Muscle of leg (tissue), 16 donors: Measurements from ENCODE around the gene PAGE1. TPM values are rescaled to one million over a fixed set of nuclear protein-coding genes. Genes with fewer than 3 reads are reported as not detected.
"Not testable (repeated sequence)": the region's sequence is repeated elsewhere in the genome, so short reads cannot be mapped to it uniquely, and the experiment has no call there.

ENCODE experiments used
- DNase-seq: peaks from one replicate; pipeline ENCODE4 v3.0.0; 2013
- H3K27ac ChIP-seq: one replicate; pipeline ENCODE4 v1.5.1; 2013; ENCODE audit warnings: mild to moderate bottlenecking, low read length, control low read depth
- H3K27me3 ChIP-seq: one replicate; pipeline ENCODE4 v1.6.1; 2013; ENCODE audit warnings: low read length; ENCODE audit not compliant: control insufficient read depth, insufficient read depth
- H3K36me3 ChIP-seq: one replicate; pipeline ENCODE4 v1.6.1; 2013; ENCODE audit warnings: low read length; ENCODE audit not compliant: control insufficient read depth, insufficient read depth
- H3K4me1 ChIP-seq: one replicate; pipeline ENCODE4 v1.6.1; 2013; ENCODE audit warnings: low read length; ENCODE audit not compliant: control insufficient read depth, insufficient read depth
- H3K4me3 ChIP-seq: one replicate; pipeline ENCODE4 v1.5.1; 2013; ENCODE audit warnings: low read length, control low read depth
- H3K9me3 ChIP-seq: replicated peaks from 2 replicates; pipeline ENCODE4 v1.6.1; 2013; ENCODE audit warnings: low read depth, low read length; ENCODE audit not compliant: control insufficient read depth
- WGBS: methylation state at CpG from one replicate; pipeline ENCODE4 v1.1.5; 2013; ENCODE audit warnings: missing lambda C conversion rate; ENCODE audit not compliant: insufficient coverage; 5-methylcytosine and 5-hydroxymethylcytosine counted together
- long read RNA-seq, 11 donors: transcript quantifications; one replicate each; lab custom pipeline, GENCODE V29; 2026
- polyA plus RNA-seq, 8 donors: library from polyadenylated mRNA; unstranded; fragments of 120-200 nt; gene quantifications; one replicate each; pipeline versions ENCODE4 v1.2.1 to v1.2.3, GENCODE V29; 2013; ENCODE audit warnings: inconsistent platforms in 1 of 8, low replicate concordance in 1 of 8; ENCODE audit not compliant: insufficient read length in 8 of 8, insufficient read depth in 1 of 8
- total RNA-seq: library from RNA; stranded (reverse); fragments of 120-200 nt; gene quantifications from one replicate; pipeline ENCODE4 v1.2.4, GENCODE V29; 2013

PAGE1 gene
- not detected for total RNA-seq
- not detected for polyA plus RNA-seq
- long read RNA-seq, donor 1, result 0 reads
- long read RNA-seq, donor 2, result 0 reads
- long read RNA-seq, donor 3, result 0 reads
- long read RNA-seq, donor 4, result 0 reads
- long read RNA-seq, donor 5, result 0 reads
- long read RNA-seq, donor 6, result 0 reads
- long read RNA-seq, donor 7, result 0 reads
- long read RNA-seq, donor 8, result 0 reads
- long read RNA-seq, donor 9, result 0 reads
- long read RNA-seq, donor 10, result 0 reads
- long read RNA-seq, donor 11, result 0 reads

- no peaks in the 10 kb centered on the region for H3K36me3 ChIP-seq
- H3K9me3 ChIP-seq, result no peaks in the 10 kb centered on the region
- no peaks in the 10 kb centered on the region for H3K4me1 ChIP-seq
- peaks cover 17% of the 10 kb centered on the region for H3K27me3 ChIP-seq
- no peak within 1 kb of the TSS for H3K4me3 ChIP-seq
- WGBS, result 80% methylated on average over 26 of the region's 38 CpGs
- DNase-seq, result no peak
- H3K27ac ChIP-seq, result no peak within 1 kb of the TSS
These were observed at the start of gene PAGE1 for GRCh38 chrX:49695276-49696180. Gene PAGE1, minus strand, starts transcription at chrX:49695984. Its CDS starts 1,214 bp downstream, at chrX:49694770.

GRCh38 chrX:49741501-49741900 is 45.7 kb upstream of the PAGE1 start:
- 75% methylated on average over 1 of the region's 1 CpG for WGBS
- not testable (repeated sequence) for H3K27me3 ChIP-seq

GRCh38 chrX:49727847-49728246 is 32.1 kb upstream of the PAGE1 start:
- Histone ChIP-seq H3K27ac (no peak overlapping the region), H3K27me3 (peaks cover 21% of the 10 kb centered on the region), H3K4me3 (no peak overlapping the region), H3K4me1 (no peaks in the 10 kb centered on the region), H3K36me3 (no peaks in the 10 kb centered on the region), H3K9me3 (no peaks in the 10 kb centered on the region)
- WGBS, result 70% methylated on average over 9 of the region's 9 CpGs
- DNase-seq, result no peak

More at GRCh38 chrX:49741501-49741900, 45.7 kb upstream of the PAGE1 start:
- H3K27ac ChIP-seq, DNase-seq, H3K4me1 ChIP-seq, H3K9me3 ChIP-seq, H3K4me3 ChIP-seq, H3K36me3 ChIP-seq: not testable (repeated sequence)

- Histone ChIP-seq H3K4me1 (no peaks in the 10 kb centered on the region), H3K27ac (no peak overlapping the region), H3K9me3 (no peaks in the 10 kb centered on the region), H3K27me3 (peaks cover 23% of the 10 kb centered on the region), H3K36me3 (no peaks in the 10 kb centered on the region), H3K4me3 (no peak overlapping the region)
- no peak for DNase-seq
- WGBS, result 80% methylated on average over 2 of the region's 5 CpGs
These were observed 31.2 kb upstream of the PAGE1 start for GRCh38 chrX:49726966-49727365.

- Histone ChIP-seq H3K27ac (no peak overlapping the region), H3K4me3 (no peak overlapping the region), H3K4me1 (no peaks in the 10 kb centered on the region), H3K9me3 (no peaks in the 10 kb centered on the region), H3K36me3 (no peaks in the 10 kb centered on the region), H3K27me3 (peaks cover 23% of the 10 kb centered on the region)
- no peak for DNase-seq
- 89% methylated on average over 3 of the region's 12 CpGs for WGBS
These were observed 30.4 kb upstream of the PAGE1 start for GRCh38 chrX:49725923-49726904.

- no peak for DNase-seq
These were observed 29.6 kb upstream of the PAGE1 start for GRCh38 chrX:49725401-49725800.

GRCh38 chrX:49720106-49720505 is 24.3 kb upstream of the PAGE1 start:
- not testable (repeated sequence) for DNase-seq, H3K36me3 ChIP-seq, H3K27ac ChIP-seq, H3K4me3 ChIP-seq, H3K9me3 ChIP-seq, H3K4me1 ChIP-seq
- WGBS, result no CpG with 5 or more reads among the region's 2 CpGs
- peaks cover 15% of the 10 kb centered on the region for H3K27me3 ChIP-seq

More at GRCh38 chrX:49725401-49725800, 29.6 kb upstream of the PAGE1 start:
- Histone ChIP-seq H3K9me3 (no peaks in the 10 kb centered on the region), H3K27me3 (peaks cover 18% of the 10 kb centered on the region), H3K36me3 (no peaks in the 10 kb centered on the region), H3K4me1 (no peaks in the 10 kb centered on the region), H3K27ac (no peak overlapping the region), H3K4me3 (no peak overlapping the region)
- WGBS, result 63% methylated on average over 1 of the region's 3 CpGs

- 60% methylated on average over 2 of the region's 3 CpGs for WGBS
- DNase-seq, result no peak
These were observed 16.8 kb upstream of the PAGE1 start for GRCh38 chrX:49712577-49712976.

GRCh38 chrX:49710744-49711319 is 15.0 kb upstream of the PAGE1 start:
- H3K27me3 ChIP-seq, result peaks cover 22% of the 10 kb centered on the region

More at GRCh38 chrX:49712577-49712976, 16.8 kb upstream of the PAGE1 start:
- H3K27ac ChIP-seq, result no peak overlapping the region
- no peaks in the 10 kb centered on the region for H3K9me3 ChIP-seq
- no peaks in the 10 kb centered on the region for H3K4me1 ChIP-seq
- peaks cover 21% of the 10 kb centered on the region for H3K27me3 ChIP-seq
- H3K36me3 ChIP-seq, result no peaks in the 10 kb centered on the region
- H3K4me3 ChIP-seq, result no peak overlapping the region

More at GRCh38 chrX:49710744-49711319, 15.0 kb upstream of the PAGE1 start:
- Histone ChIP-seq H3K9me3 (no peaks in the 10 kb centered on the region), H3K4me1 (no peaks in the 10 kb centered on the region), H3K27ac (no peak overlapping the region), H3K4me3 (no peak overlapping the region), H3K36me3 (no peaks in the 10 kb centered on the region)
- no CpG with 5 or more reads among the region's 1 CpG for WGBS
- DNase-seq, result no peak
